Measurements from ENCODE around the gene BARX1.

DNA sequence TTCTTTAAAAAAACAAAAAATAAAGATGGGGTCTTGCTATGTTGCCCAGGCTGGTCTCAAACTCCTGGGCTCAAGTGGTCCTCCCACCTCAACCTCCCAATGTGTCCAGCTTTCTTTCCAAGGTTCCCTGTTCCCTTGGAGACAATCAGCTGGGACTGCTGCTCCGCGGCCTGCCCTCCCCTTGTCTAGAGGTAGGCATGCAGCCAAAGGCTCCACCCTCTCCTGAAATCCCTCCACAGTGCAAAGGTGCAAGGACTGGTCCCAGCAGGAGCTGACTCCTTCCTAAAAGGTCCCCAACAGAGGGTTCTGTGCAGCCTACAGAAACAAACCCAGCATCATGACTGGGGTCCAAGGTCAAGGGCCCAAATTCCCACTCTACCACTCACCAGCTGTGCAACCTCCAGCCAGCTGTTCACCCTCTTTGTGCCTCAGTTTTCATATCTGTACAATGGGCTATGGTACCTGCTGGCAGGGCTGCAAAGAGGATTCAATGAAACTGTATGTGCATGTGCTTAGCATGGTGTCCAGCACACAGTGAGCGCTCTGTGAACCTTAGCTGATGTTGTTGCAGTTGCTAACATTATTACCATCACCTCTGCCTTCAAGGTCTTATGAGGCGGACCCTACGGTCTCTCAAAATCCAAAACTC lies 47.5 kb downstream of the BARX1 start:
- TF ChIP-seq POLR2A (IDR thresholded peaks at IDR 0.05) (no peak), POLR2AphosphoS5 (IDR thresholded peaks at IDR 0.05) (no peak), EP300 (IDR thresholded peaks at IDR 0.05; ENCODE audit: low read depth) (no peak)
- TF ChIP-seq, protein P1, sequence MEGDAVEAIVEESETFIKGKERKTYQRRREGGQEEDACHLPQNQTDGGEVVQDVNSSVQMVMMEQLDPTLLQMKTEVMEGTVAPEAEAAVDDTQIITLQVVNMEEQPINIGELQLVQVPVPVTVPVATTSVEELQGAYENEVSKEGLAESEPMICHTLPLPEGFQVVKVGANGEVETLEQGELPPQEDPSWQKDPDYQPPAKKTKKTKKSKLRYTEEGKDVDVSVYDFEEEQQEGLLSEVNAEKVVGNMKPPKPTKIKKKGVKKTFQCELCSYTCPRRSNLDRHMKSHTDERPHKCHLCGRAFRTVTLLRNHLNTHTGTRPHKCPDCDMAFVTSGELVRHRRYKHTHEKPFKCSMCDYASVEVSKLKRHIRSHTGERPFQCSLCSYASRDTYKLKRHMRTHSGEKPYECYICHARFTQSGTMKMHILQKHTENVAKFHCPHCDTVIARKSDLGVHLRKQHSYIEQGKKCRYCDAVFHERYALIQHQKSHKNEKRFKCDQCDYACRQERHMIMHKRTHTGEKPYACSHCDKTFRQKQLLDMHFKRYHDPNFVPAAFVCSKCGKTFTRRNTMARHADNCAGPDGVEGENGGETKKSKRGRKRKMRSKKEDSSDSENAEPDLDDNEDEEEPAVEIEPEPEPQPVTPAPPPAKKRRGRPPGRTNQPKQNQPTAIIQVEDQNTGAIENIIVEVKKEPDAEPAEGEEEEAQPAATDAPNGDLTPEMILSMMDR (IDR thresholded peaks at IDR 0.05), result no peak
